ENCODE data around the gene RPS6KA5. TPM values are rescaled to one million over a fixed set of nuclear protein-coding genes. Genes with fewer than 3 reads are reported as not detected.

RPS6KA5 gene
- total and polyA plus RNA-seq, 8 donors: 4.2 to 10.8 (median 9.2) TPM

- Histone ChIP-seq H3K9me3 (no peaks in the 10 kb centered on the region), H3K27ac (no peak overlapping the region), H3K4me1 (peaks cover 0 to 15% of the 10 kb centered on the region in 2 donors), H3K36me3 (no peaks in the 10 kb centered on the region), H3K27me3 (no peaks in the 10 kb centered on the region), H3K4me3 (no peak overlapping the region)
- intact Hi-C loops (cut with DNase I): no loop called here
- DNase-seq (no peak), ATAC-seq (no peak)
- TF ChIP-seq CTCF (IDR thresholded peaks at IDR 0.05): no peak
These were observed 6.7 kb upstream of the RPS6KA5 start for GRCh38 chr14:91067186-91067585.

DNA sequence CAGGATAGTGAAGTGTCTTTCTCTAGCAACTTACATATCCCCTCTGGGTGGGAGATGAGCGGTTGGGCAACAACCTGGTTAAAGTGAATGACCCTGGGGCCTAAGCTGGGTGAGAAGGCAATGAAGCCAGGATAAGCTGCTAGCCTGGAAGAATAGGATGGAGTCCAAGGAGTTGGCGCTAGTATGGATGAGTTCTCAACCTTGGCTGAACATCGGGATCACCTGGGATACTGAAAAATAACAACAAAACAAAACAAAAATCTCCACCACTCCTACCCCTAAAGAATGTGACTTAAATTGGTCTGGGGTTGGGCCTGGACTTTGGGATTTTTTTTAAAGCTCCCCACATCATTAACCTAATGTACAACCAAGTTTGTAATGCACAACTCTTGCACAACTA is 4.8 kb upstream of the RPS6KA5 start:
- no peak overlapping the region for H3K27ac ChIP-seq
- no peaks in the 10 kb centered on the region for H3K36me3 ChIP-seq
- no peak overlapping the region for H3K4me3 ChIP-seq
- H3K9me3 ChIP-seq: no peaks in the 10 kb centered on the region
- TF ChIP-seq CTCF (IDR thresholded peaks at IDR 0.05): no peak
- ATAC-seq (no peak), DNase-seq (no peak)
- H3K4me1 ChIP-seq: peaks cover 6 to 28% of the 10 kb centered on the region in 2 donors
- H3K27me3 ChIP-seq: no peaks in the 10 kb centered on the region
- intact Hi-C loops (cut with DNase I): no loop called here

DNA sequence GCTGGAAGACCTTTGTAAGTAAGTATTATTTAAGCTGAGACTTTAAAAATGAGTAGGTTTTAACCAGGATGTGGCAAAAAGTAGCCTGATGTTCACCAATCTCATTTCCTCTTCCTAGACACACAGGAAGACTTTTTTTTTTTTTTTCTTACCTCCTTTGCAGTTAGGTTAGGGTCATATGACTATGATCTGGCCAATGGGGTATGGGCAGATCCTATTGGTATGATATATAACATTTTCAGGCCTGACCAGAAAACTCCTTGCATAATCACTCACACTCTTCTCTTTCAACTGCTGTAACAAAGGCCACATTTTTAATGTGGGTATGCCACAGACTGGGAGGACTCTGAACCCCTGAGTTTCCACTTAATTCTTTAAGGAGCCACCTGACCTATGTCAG is 2.7 kb upstream of the RPS6KA5 start:
- no peaks in the 10 kb centered on the region for H3K36me3 ChIP-seq
- ATAC-seq (no peak), DNase-seq (no peak)
- H3K4me1 ChIP-seq: peaks cover 10 to 44% of the 10 kb centered on the region in 2 donors
- TF ChIP-seq CTCF (IDR thresholded peaks at IDR 0.05): no peak
- peak overlapping the region in 1 of 2 donors; percentile 15 for H3K27ac ChIP-seq
- intact Hi-C loops (cut with DNase I): no loop called here
- no peak overlapping the region for H3K4me3 ChIP-seq
- H3K27me3 ChIP-seq: no peaks in the 10 kb centered on the region
- no peaks in the 10 kb centered on the region for H3K9me3 ChIP-seq

DNA sequence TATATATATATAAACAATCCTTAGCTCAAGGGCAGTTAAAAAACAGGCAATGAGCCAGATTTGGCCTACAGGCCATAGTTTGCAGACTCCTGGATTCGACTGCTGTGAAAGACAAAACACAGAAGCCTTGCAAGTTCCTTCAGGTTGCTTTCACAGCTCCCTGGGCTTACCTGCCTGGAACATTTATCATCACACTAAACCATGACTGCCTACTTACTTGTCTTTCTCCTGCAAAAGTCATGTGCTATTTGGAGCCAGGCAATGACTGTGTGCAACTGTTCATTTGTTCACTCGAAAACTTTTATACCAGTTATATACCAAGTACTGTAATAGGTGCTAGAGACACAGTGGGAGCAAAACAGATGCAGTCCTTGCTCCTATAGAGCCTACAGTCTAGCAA is 2.2 kb upstream of the RPS6KA5 start:
- H3K4me1 ChIP-seq: peaks cover 10 to 44% of the 10 kb centered on the region in 2 donors
- H3K27me3 ChIP-seq: no peaks in the 10 kb centered on the region
- no peaks in the 10 kb centered on the region for H3K36me3 ChIP-seq
- ATAC-seq (no peak), DNase-seq (no peak)
- peak overlapping the region in 1 of 2 donors; percentile 15 for H3K27ac ChIP-seq
- no peak overlapping the region for H3K4me3 ChIP-seq
- intact Hi-C loops (cut with DNase I): no loop called here
- H3K9me3 ChIP-seq: no peaks in the 10 kb centered on the region
- no peak for TF ChIP-seq CTCF (IDR thresholded peaks at IDR 0.05)

DNA sequence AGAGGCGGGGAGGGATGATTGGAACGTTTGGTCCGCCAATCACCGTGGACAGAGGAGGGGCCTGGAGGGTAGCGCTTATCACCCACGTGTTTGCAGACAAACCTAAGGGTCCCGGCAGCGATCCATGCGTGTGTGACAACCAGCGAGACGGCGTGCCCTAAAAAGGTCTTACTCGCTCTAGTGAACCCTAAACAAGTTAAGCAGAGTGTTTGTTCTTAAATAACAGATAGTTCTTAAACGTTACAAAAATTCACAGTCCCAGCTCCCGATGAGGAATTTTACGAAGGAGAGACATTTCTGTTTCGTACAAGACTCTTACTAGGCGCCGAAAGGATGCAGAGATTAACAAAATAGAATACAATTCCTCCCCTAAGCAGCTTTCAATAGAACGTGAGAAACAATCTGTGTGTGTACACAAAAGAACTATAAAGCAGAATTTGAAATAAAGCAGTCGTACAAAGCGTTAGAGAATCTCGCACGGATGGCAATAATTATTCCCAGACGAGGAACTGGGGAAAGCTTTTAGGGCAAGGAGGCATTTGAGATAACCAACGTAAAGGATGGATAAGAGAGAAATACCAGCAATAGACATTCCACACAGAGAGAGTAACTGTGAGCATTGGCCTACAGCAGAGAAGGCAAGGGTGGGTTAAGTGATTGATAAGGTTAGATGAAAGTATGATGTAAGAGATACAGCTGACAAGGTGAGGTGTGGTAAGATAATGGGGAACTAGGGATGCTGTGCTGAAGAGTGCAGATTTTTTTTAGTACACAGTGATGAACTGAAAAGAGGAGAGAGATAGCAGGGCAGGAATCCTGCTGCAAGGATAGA is 831 bp upstream of the RPS6KA5 start:
- Histone ChIP-seq H3K36me3 (no peaks in the 10 kb centered on the region), H3K27ac (peak overlapping the region in 1 of 2 donors; percentile 99), H3K4me1 (peaks cover 10 to 44% of the 10 kb centered on the region in 2 donors), H3K9me3 (no peaks in the 10 kb centered on the region), H3K27me3 (no peaks in the 10 kb centered on the region), H3K4me3 (peak overlapping the region; percentile 31 to 72)
- no peak for ATAC-seq
- intact Hi-C loops (cut with DNase I): no loop called here
- TF ChIP-seq CTCF (IDR thresholded peaks at IDR 0.05): no peak
- no peak for DNase-seq
